Mesenteric fat pad (tissue), 1 donor: Measurements from ENCODE around the gene GPBP1. TPM values are rescaled to one million over a fixed set of nuclear protein-coding genes. Genes with fewer than 3 reads are reported as not detected.

ENCODE experiments used
- total RNA-seq: library from RNA; stranded (reverse); fragmentation: NEBNext Ultra II Directional; extraction: Animal tissue kit (Norgen Biotek cat#: 25700); gene quantifications from one replicate; pipeline ENCODE4 v1.2.1, GENCODE V29; 2021
- donor health status: DM: yes; HTN: yes; CAD: no.

Gene GPBP1
- total RNA-seq, 1 donor from 2014 or later: 52.8 TPM

Other genes starting within 250 kb of the GPBP1 start
- gene MIER3, start 221.9 kb upstream of the GPBP1 start, total RNA-seq: 19.6 TPM